T1000 (cell line): ENCODE data around the gene SLC35E2B.

Experiments used
- DNase-seq: peaks from one replicate; lab custom pipeline; 2025; ENCODE audit warnings: mixed read lengths; lab: John Stamatoyannopoulos, UW

SLC35E2B gene

DNA sequence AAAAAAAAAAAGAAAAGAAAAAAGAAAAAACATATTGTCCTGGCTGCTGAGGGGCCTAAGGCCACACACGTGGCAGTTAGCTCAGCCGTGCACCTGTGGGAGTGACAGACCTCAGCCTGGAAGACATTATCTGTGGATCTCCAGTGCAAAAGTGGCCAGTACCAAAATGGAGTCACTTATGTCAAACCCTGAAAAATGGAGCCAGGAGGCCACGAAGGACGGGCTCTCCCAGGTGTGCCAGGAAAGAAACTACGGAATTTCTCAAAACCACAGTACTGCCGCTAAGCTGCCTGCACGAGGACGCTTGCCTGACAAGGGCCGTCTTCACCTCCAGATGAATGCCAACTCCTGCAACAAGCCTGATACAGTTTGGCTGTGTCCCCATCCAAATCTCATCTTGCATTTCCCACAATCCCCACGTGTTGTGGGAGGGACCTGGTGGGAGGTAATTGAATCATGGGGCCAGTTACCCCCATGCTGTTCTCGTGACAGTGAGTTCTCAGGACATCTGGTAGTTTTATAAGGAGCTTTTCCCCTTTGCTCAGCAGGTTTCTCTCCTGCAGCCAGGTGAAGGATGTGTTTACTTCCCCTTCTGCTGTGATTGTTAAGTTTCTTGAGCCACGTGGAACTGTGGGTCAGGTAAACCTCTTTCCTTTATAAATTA lies 82.6 kb downstream of the SLC35E2B start:
- no peak for DNase-seq
